Lung (tissue), 12 donors: Measurements from ENCODE around the gene RNF11. TPM values are rescaled to one million over a fixed set of nuclear protein-coding genes. Genes with fewer than 3 reads are reported as not detected.

Experiments
- ATAC-seq: fragments of 200-7000 bp; cut with Tn5 transposase; one replicate; pipeline ENCODE4 v1.9.1; 2020; ENCODE audit warnings: moderate number of reproducible peaks; ENCODE audit not compliant: insufficient read depth, low FRiP score
- DNase-seq, 3 donors: peaks; one replicate each; pipeline ENCODE4 v3.0.0-alpha.2; 2013 to 2017
- H3K27ac ChIP-seq, 2 donors: one replicate each; pipeline ENCODE4 v1.5.1; 2013; ENCODE audit warnings: mild to moderate bottlenecking in 2 of 2, moderate library complexity in 2 of 2, control low read depth in 1 of 2, inconsistent platforms in 1 of 2, low read depth in 1 of 2, low read length in 1 of 2
- H3K27me3 ChIP-seq, 3 donors: one replicate each; pipeline ENCODE4 v1.5.1; 2013; ENCODE audit warnings: low read length in 2 of 3; ENCODE audit not compliant: control insufficient read depth in 3 of 3, insufficient read depth in 3 of 3
- H3K36me3 ChIP-seq, 4 donors: one replicate each; pipeline ENCODE4 v1.5.1; 2013; ENCODE audit warnings: low read length in 4 of 4, mild to moderate bottlenecking in 1 of 4, moderate library complexity in 1 of 4; ENCODE audit not compliant: control insufficient read depth in 4 of 4, insufficient read depth in 4 of 4
- H3K4me1 ChIP-seq, 5 donors: one replicate each; pipeline ENCODE4 v1.5.1; 2013; ENCODE audit warnings: low read length in 5 of 5, mild to moderate bottlenecking in 2 of 5, moderate library complexity in 1 of 5; ENCODE audit not compliant: control insufficient read depth in 5 of 5, insufficient read depth in 5 of 5
- H3K4me3 ChIP-seq: one replicate; pipeline ENCODE4 v1.5.1; 2013; ENCODE audit warnings: mild to moderate bottlenecking, control low read depth, moderate library complexity
- H3K9ac ChIP-seq, 2 donors: one replicate each; pipeline ENCODE4 v1.5.1; 2013; ENCODE audit warnings: low read length in 2 of 2, control low read depth in 1 of 2; ENCODE audit not compliant: insufficient read depth in 1 of 2
- H3K9me3 ChIP-seq, 4 donors: one replicate each; pipeline ENCODE4 v1.5.1; 2013; ENCODE audit warnings: low read length in 3 of 4, mild to moderate bottlenecking in 1 of 4, moderate library complexity in 1 of 4; ENCODE audit not compliant: control insufficient read depth in 4 of 4, insufficient read depth in 3 of 4
- CTCF ChIP-seq: IDR thresholded peaks from 2 replicates; pipeline ENCODE4 v1.5.1; 2012; ENCODE audit warnings: mild to moderate bottlenecking; ENCODE audit errors: control extremely low read depth, extremely low read depth
- WGBS, 2 donors: extraction: QIAGEN DNeasy Blood & Tissue Kit; methylation state at CpG; one replicate each; pipeline ENCODE4 v1.1.7; 2013; 5-methylcytosine and 5-hydroxymethylcytosine counted together
- polyA plus RNA-seq, 2 donors: library from polyadenylated mRNA; stranded (reverse); fragments of 200-250 nt; gene quantifications; one replicate each; pipeline ENCODE4 v1.2.1, GENCODE V29; 2013
- total RNA-seq, 2 donors: library from RNA; depleted of rRNA in 1 of 2; stranded (reverse); fragments of >200 nt in 1 of 2; gene quantifications; one replicate each; pipeline ENCODE4 v1.2.1, GENCODE V29; 2014 to 2021
- donor health status: control.
- donor health status: control.
- donor health status: Bipolar disorder and iron deficiency.
- donor health status: healthy.
- donor health status: DM: yes; HTN: yes; CAD: no.

RNF11 gene
- total and polyA plus RNA-seq, 4 donors = 36.6 to 149 (median 71.4) TPM

GRCh38 chr1:51263147-51263877, 27.2 kb downstream of the RNF11 start:
- Histone ChIP-seq H3K27ac (no peak overlapping the region), H3K27me3 (no peaks in the 10 kb centered on the region), H3K4me3 (no peak overlapping the region), H3K4me1 (peaks cover 0 to 39% (median 3%) of the 10 kb centered on the region in 5 donors), H3K36me3 (peaks cover 0 to 1% (median 0%) of the 10 kb centered on the region in 4 donors), H3K9me3 (no peaks in the 10 kb centered on the region), H3K9ac (no peak overlapping the region)
- no peak for ATAC-seq
- DNase-seq = no peak
- no peak for TF ChIP-seq CTCF
- 91 to 92% methylated on average over 4 of the region's 4 CpGs for WGBS, 2 donors

DNA sequence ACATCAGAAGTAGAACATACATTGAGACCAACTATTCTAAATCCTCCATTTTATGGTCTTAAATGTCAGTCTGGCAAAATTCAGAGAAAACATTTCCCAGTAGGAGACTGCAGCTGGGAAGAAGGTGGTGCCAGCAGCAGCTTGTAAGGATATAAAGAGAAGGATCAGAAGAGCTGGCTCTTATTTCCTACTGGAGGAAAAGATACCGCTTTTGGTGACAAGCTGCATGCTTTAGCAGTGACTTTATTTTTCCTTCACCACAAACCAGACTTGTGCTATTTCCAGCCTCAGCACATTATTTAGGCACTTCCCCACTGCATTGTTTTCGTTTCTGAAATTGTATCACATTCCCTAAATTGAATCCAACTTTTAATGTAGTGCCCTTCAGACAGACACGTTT, 28.4 kb downstream of the RNF11 start:
- no peaks in the 10 kb centered on the region for H3K9me3 ChIP-seq
- H3K4me3 ChIP-seq = no peak overlapping the region
- ATAC-seq (no peak), DNase-seq (peak in 2 of 3 donors; percentile 25 to 31)
- peaks cover 0 to 41% (median 7%) of the 10 kb centered on the region in 5 donors for H3K4me1 ChIP-seq
- peaks cover 0 to 1% (median 0%) of the 10 kb centered on the region in 4 donors for H3K36me3 ChIP-seq
- H3K27me3 ChIP-seq = no peaks in the 10 kb centered on the region
- 27 to 41% methylated on average over 3 of the region's 3 CpGs for WGBS, 2 donors
- peak overlapping the region in 1 of 2 donors; percentile 57 for H3K27ac ChIP-seq
- no peak overlapping the region for H3K9ac ChIP-seq
- TF ChIP-seq CTCF = no peak

GRCh38 chr1:51265618-51266017, 29.5 kb downstream of the RNF11 start:
- no peak for DNase-seq
- 71 to 82% methylated on average over 4 of the region's 4 CpGs for WGBS, 2 donors
- ATAC-seq = no peak
- Histone ChIP-seq H3K9me3 (no peaks in the 10 kb centered on the region), H3K36me3 (peaks cover 0 to 3% (median 1%) of the 10 kb centered on the region in 4 donors), H3K4me1 (peaks cover 0 to 37% (median 7%) of the 10 kb centered on the region in 5 donors), H3K27ac (no peak overlapping the region), H3K4me3 (no peak overlapping the region), H3K27me3 (no peaks in the 10 kb centered on the region), H3K9ac (no peak overlapping the region)
- no peak for TF ChIP-seq CTCF

- no peaks in the 10 kb centered on the region for H3K27me3 ChIP-seq
- H3K27ac ChIP-seq = no peak overlapping the region
- no peaks in the 10 kb centered on the region for H3K9me3 ChIP-seq
- H3K4me1 ChIP-seq = peaks cover 0 to 38% (median 7%) of the 10 kb centered on the region in 5 donors
- no peak for DNase-seq
- 95 to 99% methylated on average over 2 of the region's 2 CpGs for WGBS, 2 donors
- ATAC-seq = no peak
- no peak overlapping the region for H3K4me3 ChIP-seq
- H3K9ac ChIP-seq = no peak overlapping the region
- peaks cover 0 to 7% (median 5%) of the 10 kb centered on the region in 4 donors for H3K36me3 ChIP-seq
- no peak for TF ChIP-seq CTCF
These were observed 30.1 kb downstream of the RNF11 start for GRCh38 chr1:51266181-51266580.
